ENCODE results near the gene COL5A2.

Gene COL5A2

DNA sequence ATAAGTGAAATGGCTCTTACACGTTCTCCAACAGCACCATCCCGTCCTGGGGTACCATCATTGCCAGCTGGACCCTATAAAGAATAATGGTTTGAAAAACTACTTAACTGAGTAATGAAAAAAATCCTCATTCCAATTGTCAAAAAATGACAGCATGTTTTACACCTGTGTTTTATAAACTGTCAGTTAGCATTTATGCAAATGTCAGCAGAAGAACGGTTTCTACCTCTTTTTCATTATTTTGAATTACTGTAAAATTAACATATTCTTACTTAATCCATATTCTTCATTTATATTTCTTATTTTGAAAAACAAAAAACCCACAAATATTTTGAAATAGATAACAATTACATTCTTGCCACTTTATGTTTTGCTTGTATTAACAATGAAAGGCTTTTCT is 131.4 kb downstream of the COL5A2 start:
- Histone ChIP-seq H3K9me3 (ENCODE audit: insufficient read depth, low read length) (no peaks in the 10 kb centered on the region), H3K4me3 (ENCODE audit: low read length) (no peak overlapping the region), H2AFZ (ENCODE audit: low read depth, low read length) (no peak overlapping the region), H3K4me1 (ENCODE audit: low read length) (no peaks in the 10 kb centered on the region), H3K79me2 (ENCODE audit: low read length) (no peaks in the 10 kb centered on the region), H3K27ac (ENCODE audit: low read length) (no peak overlapping the region), H4K20me1 (ENCODE audit: insufficient read depth, low read length) (no peaks in the 10 kb centered on the region), H3K4me2 (ENCODE audit: low read length) (no peak overlapping the region), H3K9ac (ENCODE audit: low read length) (no peak overlapping the region), H3K27me3 (ENCODE audit: low read depth, low read length) (no peaks in the 10 kb centered on the region), H3K36me3 (replicated peaks; ENCODE audit: low read depth, low read length) (no peaks in the 10 kb centered on the region)
- no peak for TF ChIP-seq EZH2phosphoT487 (IDR thresholded peaks at IDR 0.05; ENCODE audit: low read depth)
- TF ChIP-seq, protein P1, sequence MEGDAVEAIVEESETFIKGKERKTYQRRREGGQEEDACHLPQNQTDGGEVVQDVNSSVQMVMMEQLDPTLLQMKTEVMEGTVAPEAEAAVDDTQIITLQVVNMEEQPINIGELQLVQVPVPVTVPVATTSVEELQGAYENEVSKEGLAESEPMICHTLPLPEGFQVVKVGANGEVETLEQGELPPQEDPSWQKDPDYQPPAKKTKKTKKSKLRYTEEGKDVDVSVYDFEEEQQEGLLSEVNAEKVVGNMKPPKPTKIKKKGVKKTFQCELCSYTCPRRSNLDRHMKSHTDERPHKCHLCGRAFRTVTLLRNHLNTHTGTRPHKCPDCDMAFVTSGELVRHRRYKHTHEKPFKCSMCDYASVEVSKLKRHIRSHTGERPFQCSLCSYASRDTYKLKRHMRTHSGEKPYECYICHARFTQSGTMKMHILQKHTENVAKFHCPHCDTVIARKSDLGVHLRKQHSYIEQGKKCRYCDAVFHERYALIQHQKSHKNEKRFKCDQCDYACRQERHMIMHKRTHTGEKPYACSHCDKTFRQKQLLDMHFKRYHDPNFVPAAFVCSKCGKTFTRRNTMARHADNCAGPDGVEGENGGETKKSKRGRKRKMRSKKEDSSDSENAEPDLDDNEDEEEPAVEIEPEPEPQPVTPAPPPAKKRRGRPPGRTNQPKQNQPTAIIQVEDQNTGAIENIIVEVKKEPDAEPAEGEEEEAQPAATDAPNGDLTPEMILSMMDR (IDR thresholded peaks at IDR 0.05; ENCODE audit: low read depth, low read length), result no peak

DNA sequence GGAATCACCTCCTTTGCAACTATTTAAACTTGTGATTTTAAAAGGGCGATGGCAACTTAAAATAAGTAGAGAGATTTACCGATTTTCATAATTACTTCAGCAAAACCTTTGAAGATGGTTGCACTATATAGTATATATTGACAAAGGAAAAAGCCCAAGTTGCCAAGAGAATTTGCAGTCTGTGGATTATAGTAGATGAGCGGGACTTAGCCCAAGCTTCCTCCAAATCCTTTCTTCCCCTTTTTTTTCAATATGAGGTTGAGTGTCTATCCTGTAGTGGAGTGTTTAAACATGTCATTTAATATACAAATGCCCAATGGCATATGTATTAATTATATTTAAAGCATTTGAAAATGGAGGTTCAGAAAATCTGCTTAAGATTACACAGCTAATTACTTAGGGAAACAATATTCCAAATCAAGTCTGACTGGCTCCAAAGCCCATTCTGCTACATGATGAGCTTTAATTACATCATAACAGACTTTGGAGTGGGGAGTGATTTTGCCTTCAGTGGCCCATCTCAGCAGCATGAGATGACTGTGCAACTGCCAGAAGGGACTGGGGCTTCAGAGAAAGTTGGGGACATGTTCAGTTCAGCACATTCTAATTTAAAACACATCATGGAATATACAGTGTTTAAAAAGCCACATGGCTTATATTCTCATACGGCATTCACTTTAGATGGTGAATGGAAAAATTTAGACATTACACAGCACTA is 132.2 kb downstream of the COL5A2 start:
- Histone ChIP-seq H3K36me3 (replicated peaks; ENCODE audit: low read depth, low read length) (no peaks in the 10 kb centered on the region), H3K4me3 (ENCODE audit: low read length) (no peak overlapping the region), H2AFZ (ENCODE audit: low read depth, low read length) (no peak overlapping the region), H3K27me3 (ENCODE audit: low read depth, low read length) (no peaks in the 10 kb centered on the region), H3K9ac (ENCODE audit: low read length) (no peak overlapping the region), H3K4me2 (ENCODE audit: low read length) (no peak overlapping the region), H3K9me3 (ENCODE audit: insufficient read depth, low read length) (no peaks in the 10 kb centered on the region), H3K79me2 (ENCODE audit: low read length) (no peaks in the 10 kb centered on the region), H4K20me1 (ENCODE audit: insufficient read depth, low read length) (no peaks in the 10 kb centered on the region), H3K4me1 (ENCODE audit: low read length) (no peaks in the 10 kb centered on the region), H3K27ac (ENCODE audit: low read length) (no peak overlapping the region)
- TF ChIP-seq, protein P1 (IDR thresholded peaks at IDR 0.05; ENCODE audit: low read depth, low read length), result no peak
- TF ChIP-seq EZH2phosphoT487 (IDR thresholded peaks at IDR 0.05; ENCODE audit: low read depth), result no peak

DNA sequence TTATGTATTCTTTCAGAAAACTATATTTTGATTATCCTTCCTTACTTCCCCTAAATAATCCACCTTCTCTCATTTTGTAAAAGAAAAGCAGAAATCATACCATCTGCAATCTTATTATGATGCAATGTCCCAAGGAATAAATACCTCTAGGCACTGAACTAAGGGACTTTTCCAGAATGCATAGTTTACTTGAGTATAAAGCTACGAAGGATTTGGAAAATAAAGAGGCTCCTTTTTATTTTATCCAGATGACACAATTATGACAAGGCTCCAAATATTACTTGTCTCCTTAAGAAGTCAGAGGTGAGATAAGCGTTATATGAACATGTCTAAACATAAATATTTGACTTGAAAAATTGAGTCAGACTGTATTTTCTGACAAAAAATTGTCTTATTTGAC is 133.2 kb downstream of the COL5A2 start:
- TF ChIP-seq, protein P1 (IDR thresholded peaks at IDR 0.05; ENCODE audit: low read depth, low read length), result no peak
- no peak for TF ChIP-seq EZH2phosphoT487 (IDR thresholded peaks at IDR 0.05; ENCODE audit: low read depth)
- Histone ChIP-seq H3K27ac (ENCODE audit: low read length) (no peak overlapping the region), H3K36me3 (replicated peaks; ENCODE audit: low read depth, low read length) (no peaks in the 10 kb centered on the region), H3K4me2 (ENCODE audit: low read length) (no peak overlapping the region), H3K4me3 (ENCODE audit: low read length) (no peak overlapping the region), H3K9ac (ENCODE audit: low read length) (no peak overlapping the region), H3K4me1 (ENCODE audit: low read length) (no peaks in the 10 kb centered on the region), H3K27me3 (ENCODE audit: low read depth, low read length) (no peaks in the 10 kb centered on the region), H4K20me1 (ENCODE audit: insufficient read depth, low read length) (no peaks in the 10 kb centered on the region), H3K79me2 (ENCODE audit: low read length) (no peaks in the 10 kb centered on the region), H2AFZ (ENCODE audit: low read depth, low read length) (no peak overlapping the region), H3K9me3 (ENCODE audit: insufficient read depth, low read length) (no peaks in the 10 kb centered on the region)

DNA sequence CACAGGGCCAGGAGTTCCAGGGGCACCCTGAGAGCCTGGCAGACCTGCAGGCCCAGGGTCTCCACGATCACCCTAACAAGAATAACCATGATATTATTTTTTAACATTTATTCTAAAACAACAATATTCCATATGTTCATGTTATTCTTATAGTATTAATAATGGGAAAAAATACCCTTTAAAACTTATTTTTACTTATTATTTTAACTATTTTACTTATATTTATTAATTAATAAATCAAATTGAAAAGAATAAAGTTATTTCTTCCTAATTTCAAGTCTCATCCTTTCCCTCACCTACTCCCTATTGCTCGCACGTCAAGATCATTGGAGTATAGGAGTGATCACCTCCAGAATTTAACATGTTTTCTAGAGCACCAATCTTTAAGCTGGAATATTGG is 133.7 kb downstream of the COL5A2 start:
- TF ChIP-seq EZH2phosphoT487 (IDR thresholded peaks at IDR 0.05; ENCODE audit: low read depth), result no peak
- TF ChIP-seq, protein P1 (IDR thresholded peaks at IDR 0.05; ENCODE audit: low read depth, low read length), result no peak
- Histone ChIP-seq H3K27ac (ENCODE audit: low read length) (no peak overlapping the region), H4K20me1 (ENCODE audit: insufficient read depth, low read length) (no peaks in the 10 kb centered on the region), H3K79me2 (ENCODE audit: low read length) (no peaks in the 10 kb centered on the region), H3K27me3 (ENCODE audit: low read depth, low read length) (no peaks in the 10 kb centered on the region), H2AFZ (ENCODE audit: low read depth, low read length) (no peak overlapping the region), H3K4me1 (ENCODE audit: low read length) (no peaks in the 10 kb centered on the region), H3K4me3 (ENCODE audit: low read length) (no peak overlapping the region), H3K9me3 (ENCODE audit: insufficient read depth, low read length) (no peaks in the 10 kb centered on the region), H3K9ac (ENCODE audit: low read length) (no peak overlapping the region), H3K4me2 (ENCODE audit: low read length) (no peak overlapping the region), H3K36me3 (replicated peaks; ENCODE audit: low read depth, low read length) (no peaks in the 10 kb centered on the region)
